ENCODE results near the gene XIRP1.

XIRP1 gene

DNA sequence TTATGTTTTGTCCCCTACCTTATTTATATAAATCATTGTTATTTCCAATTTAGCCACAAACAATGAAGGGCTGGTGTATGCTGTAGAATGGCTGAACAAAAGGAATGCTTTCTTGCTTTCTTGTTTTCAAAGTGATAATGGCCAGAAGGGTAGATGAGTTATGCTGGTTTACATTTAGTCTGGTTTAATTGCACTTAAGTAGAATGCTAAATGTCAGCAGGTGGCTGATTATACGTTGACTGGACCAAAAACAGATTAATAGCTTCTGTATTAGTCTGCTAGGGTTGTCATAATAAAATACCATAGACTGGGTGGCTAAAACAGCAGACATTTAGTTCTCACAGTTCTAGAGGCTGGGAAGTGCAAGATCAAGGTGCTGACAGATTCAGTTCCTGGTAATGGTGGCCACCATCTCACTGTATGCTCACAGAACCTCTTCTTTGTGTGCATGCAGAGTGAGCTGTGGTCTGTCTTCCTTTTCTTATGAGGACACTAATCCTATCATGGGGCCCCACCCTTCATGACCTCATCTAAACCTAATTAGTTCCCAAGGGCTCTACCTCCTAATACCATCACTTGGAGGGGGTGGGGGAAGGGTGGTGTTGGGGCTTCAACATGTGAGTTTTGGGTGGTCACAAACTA is 17.1 kb upstream of the XIRP1 start:
- in situ Hi-C loops (cut with MboI; ENCODE audit: low sequenced_read_pairs), result no loop called here

DNA sequence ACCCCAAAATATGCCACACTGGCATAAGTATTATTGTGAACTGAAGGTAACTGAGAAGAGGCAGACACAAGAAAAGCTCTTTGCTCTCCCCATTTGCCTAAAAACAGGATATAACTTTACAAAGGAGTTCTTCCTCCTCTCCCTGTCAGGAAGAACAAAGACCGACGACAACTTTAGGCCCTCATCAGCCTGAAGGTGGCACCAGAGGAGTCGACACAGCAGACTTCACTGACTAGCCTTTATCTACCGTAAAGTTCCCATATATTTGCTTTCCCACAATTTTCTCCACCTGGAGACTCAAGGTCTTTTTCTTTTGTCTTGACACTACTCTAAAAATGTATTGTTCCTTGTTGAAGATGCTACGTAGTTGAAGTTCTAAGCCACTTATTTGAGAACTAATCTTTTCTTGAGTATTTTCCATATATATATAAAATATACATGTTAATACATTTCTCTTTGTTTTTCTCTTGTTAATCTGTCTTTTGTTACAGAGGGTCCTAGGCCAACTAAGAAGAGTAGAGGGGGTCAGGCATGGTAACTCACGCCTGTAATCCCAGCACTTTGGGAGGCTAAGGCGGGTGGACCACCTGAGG is 16.2 kb upstream of the XIRP1 start:
- in situ Hi-C loops (cut with MboI; ENCODE audit: low sequenced_read_pairs), result no loop called here

DNA sequence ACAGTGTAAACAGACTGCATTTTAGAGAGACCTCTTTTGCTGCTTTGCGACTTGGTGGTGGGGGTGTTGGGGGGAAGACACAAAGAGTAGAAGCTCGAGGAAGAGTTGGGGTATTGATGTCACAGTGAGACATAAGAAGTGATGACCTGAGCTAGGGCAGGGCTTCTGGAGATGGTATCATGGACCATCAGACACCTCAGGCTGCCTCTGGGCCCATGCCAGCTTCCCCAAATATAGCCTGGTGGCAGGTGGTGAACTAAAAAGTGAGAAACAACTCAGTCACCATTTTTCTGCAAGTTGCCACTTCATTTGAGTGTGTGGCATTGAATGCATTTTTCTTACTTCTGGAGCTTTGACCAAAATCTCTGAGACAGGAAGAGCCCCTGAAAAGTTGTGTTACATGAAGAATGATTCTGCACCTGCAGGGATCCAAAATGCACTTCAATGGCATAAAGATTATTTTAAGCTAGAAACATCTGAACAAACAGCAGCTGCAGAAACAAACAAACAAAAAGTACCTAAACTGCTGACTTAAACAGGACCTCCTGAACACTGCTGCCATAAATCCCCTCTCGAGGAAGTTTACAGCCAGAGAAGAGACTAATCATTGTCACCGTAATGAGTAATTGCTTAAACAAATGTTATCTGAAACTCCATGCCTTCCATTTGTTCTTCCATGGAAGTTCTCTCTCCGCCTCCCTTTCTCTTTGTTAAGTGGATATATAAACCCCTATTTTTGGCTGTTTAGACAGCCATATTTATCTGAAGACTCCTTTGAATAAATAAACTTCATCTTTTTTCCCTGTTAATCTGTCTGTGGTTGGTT is 15.2 kb upstream of the XIRP1 start:
- in situ Hi-C loops (cut with MboI; ENCODE audit: low sequenced_read_pairs), result no loop called here

DNA sequence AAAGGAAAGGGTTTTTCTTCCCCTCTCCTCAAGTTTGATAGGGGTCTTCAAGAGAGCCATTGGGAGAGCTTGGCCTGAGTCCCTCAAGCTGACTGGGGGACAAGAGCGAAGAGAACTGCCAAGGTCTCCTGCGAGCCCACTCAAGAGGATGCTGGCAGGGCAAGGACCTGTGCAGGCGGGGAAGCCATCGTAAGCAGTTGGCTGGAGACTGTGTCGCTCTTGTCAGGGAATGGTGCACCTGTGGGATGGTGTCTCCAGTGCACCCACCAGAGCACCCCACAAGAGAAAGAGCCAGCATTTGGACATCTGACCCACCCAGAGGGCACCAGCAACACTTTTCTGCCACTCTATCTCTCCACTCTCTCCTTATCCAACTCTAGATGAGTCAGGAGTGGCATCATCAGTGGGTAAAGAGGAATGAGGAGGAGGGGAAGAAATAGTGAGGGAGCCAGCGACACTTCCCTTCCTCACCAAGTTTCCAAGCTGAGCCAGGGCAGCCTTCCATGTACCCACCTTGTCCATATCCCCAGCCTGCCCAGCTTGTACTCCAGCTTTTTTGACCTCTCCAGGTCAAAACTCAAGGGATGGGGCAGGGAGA is 13.6 kb upstream of the XIRP1 start:
- in situ Hi-C loops (cut with MboI; ENCODE audit: low sequenced_read_pairs), result no loop called here

DNA sequence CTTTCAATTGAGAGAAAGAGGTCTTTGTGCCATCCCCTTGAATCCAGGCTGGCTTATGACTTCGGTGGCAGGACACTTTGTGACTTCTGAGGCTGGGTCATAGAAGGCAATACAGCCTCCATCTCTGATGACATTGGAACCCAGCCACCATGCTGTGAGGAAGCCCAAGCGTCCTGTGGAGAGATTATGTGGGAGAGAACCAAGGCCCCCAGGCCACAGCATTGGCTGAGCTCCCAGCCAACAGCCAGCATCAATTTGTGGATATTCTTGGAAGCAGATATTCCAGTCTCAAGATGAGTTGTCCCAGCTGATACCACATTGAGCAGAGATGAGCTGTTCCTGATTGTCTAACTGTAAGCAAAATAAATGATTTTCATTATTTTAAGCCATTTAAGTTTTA is 12.7 kb upstream of the XIRP1 start:
- in situ Hi-C loops (cut with MboI; ENCODE audit: low sequenced_read_pairs), result no loop called here

DNA sequence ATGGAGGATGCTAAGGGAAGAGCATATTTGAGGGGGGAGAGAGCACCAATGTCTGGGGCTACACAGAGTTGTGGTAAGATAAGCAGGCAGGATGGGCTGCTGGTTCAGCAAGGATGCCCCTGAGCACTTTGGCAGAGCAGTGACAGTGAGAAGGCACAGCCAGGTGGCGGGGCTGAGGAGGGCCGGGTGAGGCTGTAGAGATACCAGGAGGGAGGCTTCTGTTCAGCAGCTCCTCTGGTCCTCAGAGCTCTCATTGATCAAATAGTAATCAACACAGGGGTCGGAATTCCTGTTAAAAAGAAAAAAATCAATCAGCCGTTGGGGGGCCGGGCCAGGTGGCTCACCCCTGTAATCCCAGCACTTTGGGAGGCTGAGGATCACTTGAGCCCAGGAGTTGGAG is 11.5 kb upstream of the XIRP1 start:
- in situ Hi-C loops (cut with MboI; ENCODE audit: low sequenced_read_pairs), result no loop called here

DNA sequence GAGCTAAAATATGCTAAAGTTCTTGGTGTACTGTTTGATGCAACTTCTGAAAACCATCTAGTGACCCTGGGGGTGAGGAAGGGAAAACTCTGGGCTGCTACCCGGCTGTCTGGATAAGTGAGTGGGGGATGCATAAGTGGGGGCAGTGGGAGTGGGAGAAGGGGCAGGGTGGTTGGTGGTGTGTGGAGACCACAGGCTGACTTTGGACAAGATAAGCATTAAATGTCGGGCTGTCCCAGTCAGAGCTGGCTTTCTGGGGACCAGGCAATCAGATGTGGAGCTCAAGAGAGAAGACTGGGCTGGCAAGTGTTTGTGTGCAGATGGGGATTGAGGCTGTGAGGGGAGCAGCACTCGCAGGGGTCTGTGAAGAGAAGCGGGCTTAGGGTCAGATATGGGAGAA is 11.0 kb upstream of the XIRP1 start:
- in situ Hi-C loops (cut with MboI; ENCODE audit: low sequenced_read_pairs), result no loop called here

DNA sequence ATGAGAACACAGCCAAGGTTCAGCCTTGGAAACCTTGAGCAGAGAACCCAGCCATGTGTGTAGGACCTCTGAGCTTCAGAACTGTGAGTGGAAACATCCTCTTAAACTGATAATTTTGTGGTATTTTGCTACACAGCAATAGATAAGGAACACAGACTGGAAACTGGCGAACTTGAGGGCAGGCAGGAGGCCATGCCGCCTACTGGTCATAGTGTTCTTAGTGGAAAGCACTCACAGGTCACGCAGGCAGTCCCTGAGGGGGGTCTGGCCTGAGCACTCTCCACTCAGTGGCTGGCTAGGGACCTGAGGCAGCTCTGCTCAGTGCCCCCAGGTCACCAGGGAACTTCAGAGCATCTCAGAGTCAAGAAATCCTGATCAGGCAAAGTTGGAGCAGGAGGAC is 9.7 kb upstream of the XIRP1 start:
- in situ Hi-C loops (cut with MboI; ENCODE audit: low sequenced_read_pairs), result no loop called here

DNA sequence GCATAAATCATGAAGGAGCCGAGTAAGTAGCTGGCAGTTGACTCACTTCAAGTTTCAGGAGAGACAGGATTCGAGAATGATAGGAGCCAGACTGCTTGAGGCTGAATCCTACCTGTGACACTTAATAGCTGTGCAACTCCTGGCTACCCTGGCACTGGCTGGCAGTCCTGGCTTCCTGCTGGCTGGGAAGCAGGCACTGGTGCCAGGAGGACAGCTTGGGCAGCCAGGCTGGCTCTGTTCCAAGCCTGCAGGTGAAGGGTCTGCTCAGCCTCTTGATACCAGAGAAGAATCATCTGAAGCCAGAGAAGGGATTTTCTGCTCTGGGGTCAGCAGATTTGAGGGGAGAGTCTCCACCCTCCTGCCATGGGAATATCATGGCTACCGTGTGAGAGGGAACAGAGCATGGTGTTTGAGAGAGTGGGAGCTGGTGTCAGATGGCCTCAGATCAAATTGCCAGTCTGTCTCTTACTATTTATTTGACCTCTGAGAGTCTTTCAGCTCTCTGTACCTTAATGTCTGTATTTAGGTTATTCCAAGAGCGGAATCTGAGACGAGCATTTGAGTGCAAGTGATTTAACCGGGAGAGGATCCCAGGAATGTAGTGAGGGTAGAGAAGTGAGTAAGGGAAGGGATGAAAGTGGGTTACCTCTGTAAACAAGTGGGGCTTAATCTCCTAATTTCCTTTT is 4.4 kb upstream of the XIRP1 start:
- in situ Hi-C loops (cut with MboI; ENCODE audit: low sequenced_read_pairs), result no loop called here

DNA sequence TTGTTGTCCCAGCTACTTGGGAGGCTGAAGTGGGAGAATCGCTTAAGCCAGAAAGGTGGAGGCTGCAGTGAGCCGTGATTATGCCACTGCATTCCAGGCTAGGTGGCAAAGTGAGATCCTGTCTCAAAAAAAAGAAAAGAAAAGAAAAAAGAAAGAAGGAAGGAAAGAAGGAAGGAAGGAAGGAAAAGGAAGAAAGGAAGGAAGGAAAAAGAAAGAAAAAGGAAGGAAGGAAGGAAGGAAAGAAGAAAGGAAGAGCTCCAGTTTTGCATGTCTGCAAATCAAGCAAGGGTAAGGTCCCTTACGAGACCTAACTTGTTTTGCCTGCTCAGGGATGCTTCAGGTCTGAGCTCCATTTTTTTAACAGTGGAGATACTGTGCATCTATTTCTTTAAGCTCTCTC is 3.6 kb upstream of the XIRP1 start:
- in situ Hi-C loops (cut with MboI; ENCODE audit: low sequenced_read_pairs), result no loop called here

DNA sequence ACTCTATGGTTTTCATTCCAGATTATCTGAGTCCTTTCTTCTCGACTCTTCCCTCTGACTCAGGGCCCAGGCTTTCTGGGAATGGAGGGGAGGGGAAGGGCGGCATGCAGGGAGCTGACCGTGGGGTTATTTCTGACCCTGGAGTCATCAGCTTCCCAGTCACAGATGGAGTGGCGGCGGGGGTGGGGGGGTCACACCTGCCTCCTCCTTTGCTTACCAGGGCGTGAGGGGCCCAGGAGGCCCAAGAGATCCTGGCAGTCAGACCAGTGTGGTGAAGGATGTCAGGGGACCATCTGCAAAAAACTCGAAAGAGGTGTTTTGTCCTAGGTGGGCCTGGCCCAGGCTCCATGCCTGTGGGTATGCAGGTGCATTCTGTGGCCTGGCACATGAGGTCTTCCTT is 996 bp upstream of the XIRP1 start:
- in situ Hi-C loops (cut with MboI; ENCODE audit: low sequenced_read_pairs), result no loop called here

DNA sequence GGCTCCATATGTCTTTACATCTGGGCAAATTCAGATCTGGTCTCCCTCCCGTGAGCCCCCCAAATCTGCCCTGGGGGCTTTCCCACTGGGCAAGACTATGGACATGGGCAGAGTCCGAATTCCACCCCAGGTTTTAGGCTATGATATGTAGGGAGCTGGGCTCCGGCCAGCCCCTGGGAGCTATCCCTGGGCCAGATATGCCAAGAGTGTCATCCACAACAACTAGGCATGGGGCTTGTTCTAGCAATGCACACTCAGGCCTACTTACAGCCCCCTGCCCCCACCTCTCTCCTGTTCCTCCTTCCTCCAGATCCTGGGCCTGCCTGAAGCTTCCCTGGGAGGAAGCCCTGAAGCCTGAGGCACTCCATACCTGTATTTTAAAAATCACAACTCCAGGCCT is 622 bp downstream of the XIRP1 start:
- in situ Hi-C loops (cut with MboI; ENCODE audit: low sequenced_read_pairs), result no loop called here

DNA sequence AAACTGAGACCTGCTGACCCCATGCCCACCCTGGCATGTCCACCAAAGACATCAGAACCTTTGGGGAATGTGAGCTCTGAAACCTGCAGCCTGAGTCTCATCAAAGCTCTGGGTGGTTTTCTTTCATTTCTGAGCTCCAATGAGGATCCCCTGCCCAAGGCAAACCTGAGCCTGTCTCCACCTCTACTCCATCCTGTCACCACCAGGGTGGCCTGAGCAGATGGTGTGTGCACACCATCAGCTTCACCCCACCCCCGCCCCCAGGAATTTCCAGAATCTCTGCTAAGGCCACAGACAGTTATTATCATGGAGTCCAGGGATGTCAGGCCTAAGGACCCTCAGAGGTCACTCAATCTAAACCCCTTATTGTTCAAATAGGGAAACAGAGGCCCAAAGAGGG is 1.3 kb downstream of the XIRP1 start:
- in situ Hi-C loops (cut with MboI; ENCODE audit: low sequenced_read_pairs), result no loop called here

DNA sequence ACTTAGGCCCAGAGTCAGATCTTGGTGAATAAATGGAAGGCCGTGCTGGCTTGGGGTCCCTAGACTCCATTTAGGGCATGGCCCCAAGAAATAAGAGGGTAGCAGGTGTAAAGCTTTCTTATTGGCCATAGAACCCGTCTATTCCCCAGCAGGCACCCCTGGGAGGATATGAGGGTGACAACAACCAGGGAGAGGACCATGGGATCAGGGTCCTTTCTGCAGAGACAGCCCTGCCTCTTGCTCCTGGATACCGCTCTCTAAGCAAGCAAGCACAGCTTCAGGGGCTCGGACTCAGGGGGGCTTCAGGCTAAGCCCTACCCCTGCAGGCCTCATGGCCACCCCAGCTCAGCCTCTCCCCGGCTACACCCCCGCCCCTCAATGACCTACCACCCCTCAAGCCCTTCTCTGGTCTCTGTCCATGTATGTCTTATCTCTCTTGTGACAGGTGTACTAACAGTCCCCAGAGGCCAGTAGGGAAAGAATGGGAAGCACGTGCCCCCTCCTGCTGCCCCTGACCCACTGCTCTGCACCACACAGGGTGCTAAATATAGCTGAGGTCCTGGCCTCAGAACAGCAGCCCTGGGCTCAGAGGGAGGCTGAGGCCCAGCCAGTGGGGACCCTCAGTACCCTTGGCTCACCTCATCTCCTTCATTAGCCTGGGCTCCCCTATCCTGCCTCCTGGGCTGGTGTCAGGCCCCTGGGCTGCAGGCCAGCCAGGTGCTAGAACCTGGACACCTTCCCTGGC is 1.9 kb downstream of the XIRP1 start:
- in situ Hi-C loops (cut with MboI; ENCODE audit: low sequenced_read_pairs), result no loop called here

DNA sequence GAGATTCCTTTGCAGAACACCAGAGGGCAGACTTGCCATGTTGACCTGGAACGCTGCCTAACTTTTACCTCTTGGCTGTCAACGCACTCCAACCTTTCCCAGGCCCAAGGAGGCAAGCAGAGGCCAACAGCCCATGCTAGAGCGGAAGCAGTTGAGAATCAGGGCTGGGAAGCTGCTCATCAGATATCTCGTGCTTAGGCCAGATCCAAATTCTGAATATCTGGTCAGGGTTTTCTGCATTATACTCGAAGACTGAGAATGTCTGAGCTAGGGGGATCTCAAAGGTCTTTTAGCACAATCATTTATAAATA is 2.5 kb downstream of the XIRP1 start:
- in situ Hi-C loops (cut with MboI; ENCODE audit: low sequenced_read_pairs), result loop anchor here (5.0 kb wide), 1 partner anchor 97 kb away; no protein-coding TSS in a partner anchor

DNA sequence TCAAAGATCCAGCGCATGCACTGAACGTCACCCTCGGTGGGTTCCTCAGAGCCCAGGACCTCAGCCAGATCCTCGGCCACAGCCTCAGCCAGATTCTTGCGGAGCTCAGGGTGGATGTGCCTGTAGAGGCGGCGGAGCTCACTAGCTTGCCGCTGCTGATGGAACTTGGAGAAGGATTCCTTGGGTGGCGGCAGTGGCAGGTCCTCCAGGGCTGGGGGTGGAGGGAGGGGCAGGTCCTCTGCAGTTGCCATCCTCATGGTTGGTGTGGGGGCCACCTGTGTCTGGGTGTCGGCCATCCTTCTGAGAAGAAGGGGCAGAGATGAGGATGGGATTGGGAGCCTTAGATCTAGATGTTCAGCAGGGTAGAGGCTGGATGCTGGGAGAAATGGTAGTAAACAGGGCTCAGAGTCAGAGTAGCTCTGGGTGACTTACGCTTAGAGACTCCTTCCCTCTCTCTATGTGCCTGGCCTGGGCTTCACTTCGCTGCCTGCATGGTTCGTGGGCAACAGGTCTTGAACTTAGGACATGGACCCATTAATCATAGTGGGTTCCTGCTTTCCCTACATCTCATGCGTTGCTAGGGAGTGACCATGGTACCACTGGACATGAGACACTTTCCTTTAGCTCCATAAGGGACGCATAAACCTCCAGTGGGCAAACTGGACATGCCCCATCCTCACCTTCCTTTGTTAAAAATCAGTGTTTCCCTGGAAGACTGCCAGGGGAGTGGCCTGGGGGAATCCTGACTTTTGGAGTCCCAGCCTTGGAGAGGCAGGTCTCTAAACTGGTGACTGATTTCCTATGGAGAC is 3.0 kb downstream of the XIRP1 start:
- in situ Hi-C loops (cut with MboI; ENCODE audit: low sequenced_read_pairs), result loop anchor here (5.0 kb wide), 1 partner anchor 98 kb away; no protein-coding TSS in a partner anchor

DNA sequence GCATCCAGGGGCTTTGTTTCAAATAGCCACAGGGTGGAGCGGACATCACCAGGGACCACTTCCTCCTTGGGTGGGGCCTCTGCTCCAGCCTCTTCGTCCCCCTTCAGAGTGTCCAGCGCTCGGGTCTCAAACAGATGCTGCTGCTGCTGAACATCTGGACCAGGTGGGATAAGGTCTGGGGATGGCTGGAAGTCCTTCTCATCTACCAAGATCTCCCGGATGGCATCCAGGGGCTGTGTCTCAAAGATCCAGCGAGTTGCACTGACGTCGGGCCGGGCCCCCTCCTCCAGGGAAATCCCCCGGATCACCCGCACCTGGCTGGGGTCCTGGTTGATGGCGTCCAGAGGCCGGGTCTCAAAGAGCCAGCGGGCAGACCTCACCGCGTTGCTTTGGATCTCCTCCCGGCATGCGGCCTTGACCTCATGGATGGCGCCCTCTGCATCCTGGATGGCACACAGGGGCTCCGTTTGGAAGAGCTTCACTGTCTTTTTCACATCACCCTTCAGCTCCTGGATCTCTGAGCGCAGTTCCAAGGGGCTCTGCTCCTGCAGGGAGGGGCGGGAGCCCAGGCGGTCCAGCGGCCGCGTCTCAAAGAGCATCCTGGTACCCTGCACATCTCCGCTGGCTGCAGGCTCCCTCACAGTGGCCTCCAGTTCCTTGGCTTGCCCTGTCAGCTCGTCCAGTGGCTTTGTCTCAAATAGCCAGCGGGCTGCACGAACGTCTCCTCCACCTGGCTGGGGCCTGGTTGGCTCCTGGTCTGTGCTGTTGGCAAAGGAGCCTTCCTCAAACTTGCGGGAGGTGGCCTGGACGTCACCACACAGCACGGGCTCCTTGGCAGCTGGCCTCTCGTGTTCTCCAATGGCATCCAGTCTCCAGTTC is 3.9 kb downstream of the XIRP1 start:
- in situ Hi-C loops (cut with MboI; ENCODE audit: low sequenced_read_pairs), result loop anchor here (5.0 kb wide), 1 partner anchor 99 kb away; no protein-coding TSS in a partner anchor

DNA sequence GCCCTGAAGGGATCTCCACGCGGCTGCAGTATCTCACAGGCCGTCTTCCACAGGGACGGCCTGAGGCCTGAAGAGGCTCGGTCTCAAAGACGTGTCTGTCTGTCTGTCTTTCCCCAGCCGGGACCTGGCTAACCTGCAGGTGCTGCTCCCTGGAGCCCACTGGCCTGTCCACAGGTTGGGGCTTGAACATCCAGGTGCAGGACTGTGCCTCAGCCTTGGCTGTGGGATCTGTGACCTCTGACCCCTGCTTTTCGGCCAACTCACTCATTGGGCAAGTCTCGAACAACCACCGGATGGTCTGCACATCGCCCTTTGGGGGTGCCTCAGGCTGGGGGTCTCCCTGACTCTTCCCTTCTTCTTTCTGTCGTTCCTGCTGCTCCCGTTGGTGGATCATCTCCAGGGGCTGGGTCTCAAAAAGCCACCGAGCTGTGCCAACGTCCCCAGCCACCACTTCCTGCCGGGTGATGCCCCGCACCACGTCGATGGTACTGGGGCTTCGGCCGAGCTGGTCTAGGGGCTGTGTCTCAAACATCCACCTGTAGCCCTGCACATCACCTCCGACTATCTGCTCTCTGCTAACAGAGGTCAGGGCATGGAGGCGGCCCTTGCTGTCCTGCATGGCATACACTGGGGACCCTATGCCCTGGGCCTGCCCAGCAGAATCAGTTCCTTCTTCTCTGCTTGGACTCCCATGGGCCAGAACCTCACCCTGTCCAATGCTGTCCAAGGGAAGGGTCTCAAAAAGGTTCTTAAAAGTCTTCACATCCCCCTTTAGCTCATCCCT is 4.8 kb downstream of the XIRP1 start:
- in situ Hi-C loops (cut with MboI; ENCODE audit: low sequenced_read_pairs), result loop anchor here (5.0 kb wide), 1 partner anchor 100 kb away; no protein-coding TSS in a partner anchor

Data from HL-60/S4 (cell line).